A549 (cell line): Measurements from ENCODE around the gene DEFB118.

Experiments used
- CEBPB ChIP-seq, 2 experiments: fragments of >200 bp in 1 of 2; sonication (Bioruptor Twin) in 1 of 2; formaldehyde crosslinking in 1 of 2; IDR thresholded peaks; 2 replicates each; pipeline ENCODE4 v1.6.1; 2012 to 2016
- CHD4 ChIP-seq: fragments of 200-600 bp; sonication (generic); IDR thresholded peaks from 2 replicates; pipeline ENCODE4 v1.6.1; 2016; ENCODE audit warnings: antibody characterized with exemption, mild to moderate bottlenecking, borderline replicate concordance
- EHF ChIP-seq: fragments of 250-450 bp; sonication (Bioruptor Pico); IDR thresholded peaks from 2 replicates; pipeline ENCODE4 v1.5.0; 2020; ENCODE audit warnings: mild to moderate bottlenecking
- FOSL2 ChIP-seq, 2 experiments: fragments of 450-650 bp in 1 of 2; fragments of >200 bp in 1 of 2; sonication (Bioruptor Twin) in 1 of 2; formaldehyde crosslinking; IDR thresholded peaks; 2 replicates each; pipeline versions ENCODE4 v1.5.0 to v1.6.1; 2016 to 2020; ENCODE audit warnings: mild to moderate bottlenecking in 1 of 2, moderate library complexity in 1 of 2
- HOXB13 ChIP-seq: fragments of 250-450 bp; sonication (Bioruptor Pico); IDR thresholded peaks from 2 replicates; pipeline ENCODE4 v1.5.0; 2020; ENCODE audit warnings: low read depth, mild to moderate bottlenecking, moderate library complexity
- PHF8 ChIP-seq: fragments of 200-600 bp; sonication (generic); IDR thresholded peaks from 2 replicates; pipeline ENCODE4 v1.6.1; 2016; ENCODE audit warnings: low read depth, mild to moderate bottlenecking, antibody characterized with exemption, moderate library complexity, borderline replicate concordance
- POLR2A ChIP-seq: IDR thresholded peaks from 2 replicates; pipeline ENCODE4 v1.6.1; 2012; ENCODE audit warnings: mild to moderate bottlenecking, low read length
- RAD21 ChIP-seq, 2 experiments: fragments of >200 bp in 1 of 2; sonication (Bioruptor Twin) in 1 of 2; formaldehyde crosslinking in 1 of 2; IDR thresholded peaks in 1 of 2; conservative IDR thresholded peaks in 1 of 2; 2 replicates in 1 of 2; 3 replicates in 1 of 2; pipeline ENCODE4 v1.6.1; 2012 to 2018; ENCODE audit warnings: inconsistent platforms in 1 of 2
- RCOR1 ChIP-seq: fragments of 150-350 bp; IDR thresholded peaks from 2 replicates; pipeline ENCODE4 v1.6.1; 2014; ENCODE audit warnings: antibody characterized with exemption, low read length, low read depth
- RFX5 ChIP-seq: fragments of 450-650 bp; IDR thresholded peaks from 2 replicates; pipeline ENCODE4 v1.7.1; 2014; ENCODE audit warnings: antibody characterized with exemption, mild to moderate bottlenecking, moderate library complexity
- SMC3 ChIP-seq: fragments of >200 bp; sonication (Bioruptor Twin); formaldehyde crosslinking; IDR thresholded peaks from 3 replicates; pipeline ENCODE4 v1.6.1; 2018; ENCODE audit warnings: inconsistent platforms
- TF ChIP-seq, protein P1 (sequence below): IDR thresholded peaks from 2 replicates; pipeline ENCODE4 v1.6.1; 2012
- TF ChIP-seq, protein P2 (sequence below): fragments of >200 bp; sonication (Bioruptor Twin); formaldehyde crosslinking; IDR thresholded peaks from 3 replicates; pipeline ENCODE4 v1.5.1; 2016
- TF ChIP-seq, protein P3 (sequence below): fragments of 150-350 bp; IDR thresholded peaks from 2 replicates; pipeline ENCODE4 v1.6.1; 2014; ENCODE audit warnings: low read depth, mild to moderate bottlenecking, low read length

DNA sequence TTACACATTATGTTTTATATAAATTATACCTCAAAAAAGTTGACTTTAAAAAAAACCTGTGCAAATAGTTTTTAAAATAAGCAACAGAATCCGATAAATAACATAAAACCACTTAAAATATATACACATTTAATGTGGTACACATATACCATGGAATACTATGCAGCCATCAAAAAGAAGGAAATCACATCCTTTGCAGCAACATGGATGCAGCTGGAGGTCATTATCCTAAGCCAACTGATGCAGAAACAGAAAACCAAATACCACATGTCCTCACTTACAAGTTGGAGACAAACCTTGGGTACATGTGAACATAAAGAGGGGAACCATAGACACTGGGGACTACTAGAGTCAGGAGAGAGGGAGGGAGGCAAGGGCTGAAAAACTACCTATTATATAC is 41.6 kb downstream of the DEFB118 start:
- TF ChIP-seq POLR2A (no peak), RFX5 (no peak), CEBPB (IDR thresholded peaks at IDR 0.05) (no peak), RAD21 (conservative IDR thresholded peaks at IDR 0.05 in 1 of 2, IDR thresholded peaks at IDR 0.05 in 1 of 2) (no peak), FOSL2 (IDR thresholded peaks at IDR 0.05) (no peak), FOSL2 (CRISPR knock-in tag; IDR thresholded peaks at IDR 0.05) (no peak), HOXB13 (CRISPR knock-in tag) (no peak), PHF8 (no peak), SMC3 (no peak), EHF (no peak), CHD4 (no peak), RCOR1 (no peak)
- TF ChIP-seq, protein P1, sequence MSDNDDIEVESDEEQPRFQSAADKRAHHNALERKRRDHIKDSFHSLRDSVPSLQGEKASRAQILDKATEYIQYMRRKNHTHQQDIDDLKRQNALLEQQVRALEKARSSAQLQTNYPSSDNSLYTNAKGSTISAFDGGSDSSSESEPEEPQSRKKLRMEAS = no peak
- TF ChIP-seq, protein P2, sequence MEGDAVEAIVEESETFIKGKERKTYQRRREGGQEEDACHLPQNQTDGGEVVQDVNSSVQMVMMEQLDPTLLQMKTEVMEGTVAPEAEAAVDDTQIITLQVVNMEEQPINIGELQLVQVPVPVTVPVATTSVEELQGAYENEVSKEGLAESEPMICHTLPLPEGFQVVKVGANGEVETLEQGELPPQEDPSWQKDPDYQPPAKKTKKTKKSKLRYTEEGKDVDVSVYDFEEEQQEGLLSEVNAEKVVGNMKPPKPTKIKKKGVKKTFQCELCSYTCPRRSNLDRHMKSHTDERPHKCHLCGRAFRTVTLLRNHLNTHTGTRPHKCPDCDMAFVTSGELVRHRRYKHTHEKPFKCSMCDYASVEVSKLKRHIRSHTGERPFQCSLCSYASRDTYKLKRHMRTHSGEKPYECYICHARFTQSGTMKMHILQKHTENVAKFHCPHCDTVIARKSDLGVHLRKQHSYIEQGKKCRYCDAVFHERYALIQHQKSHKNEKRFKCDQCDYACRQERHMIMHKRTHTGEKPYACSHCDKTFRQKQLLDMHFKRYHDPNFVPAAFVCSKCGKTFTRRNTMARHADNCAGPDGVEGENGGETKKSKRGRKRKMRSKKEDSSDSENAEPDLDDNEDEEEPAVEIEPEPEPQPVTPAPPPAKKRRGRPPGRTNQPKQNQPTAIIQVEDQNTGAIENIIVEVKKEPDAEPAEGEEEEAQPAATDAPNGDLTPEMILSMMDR = no peak
- TF ChIP-seq, protein P3, sequence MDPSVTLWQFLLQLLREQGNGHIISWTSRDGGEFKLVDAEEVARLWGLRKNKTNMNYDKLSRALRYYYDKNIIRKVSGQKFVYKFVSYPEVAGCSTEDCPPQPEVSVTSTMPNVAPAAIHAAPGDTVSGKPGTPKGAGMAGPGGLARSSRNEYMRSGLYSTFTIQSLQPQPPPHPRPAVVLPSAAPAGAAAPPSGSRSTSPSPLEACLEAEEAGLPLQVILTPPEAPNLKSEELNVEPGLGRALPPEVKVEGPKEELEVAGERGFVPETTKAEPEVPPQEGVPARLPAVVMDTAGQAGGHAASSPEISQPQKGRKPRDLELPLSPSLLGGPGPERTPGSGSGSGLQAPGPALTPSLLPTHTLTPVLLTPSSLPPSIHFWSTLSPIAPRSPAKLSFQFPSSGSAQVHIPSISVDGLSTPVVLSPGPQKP = no peak
